HEK293T (cell line): ENCODE measurements around the gene LSR.
"Not testable (repeated sequence)": the region's sequence is repeated elsewhere in the genome, so short reads cannot be mapped to it uniquely, and the experiment has no call there.

Experiments
- CTCF ChIA-PET: fragments of 350-600 bp; formaldehyde crosslinking; extraction: SDS; loops from one replicate; lab custom pipeline; 2021; ENCODE audit warnings: antibody characterized with exemption, inconsistent platforms; lab: Yijun Ruan, JAX
- POLR2A ChIA-PET: fragments of 350-600 bp; formaldehyde crosslinking; extraction: SDS; loops from one replicate; lab custom pipeline; 2020; ENCODE audit warnings: antibody characterized with exemption, inconsistent platforms; lab: Yijun Ruan, JAX
- DNase-seq: peaks from one replicate; pipeline ENCODE4 v3.0.0; 2012; ENCODE audit warnings: mixed read lengths; ENCODE audit errors: extremely low spot score
- ARNT ChIP-seq: fragments of 450-650 bp; IDR thresholded peaks from 2 replicates; pipeline ENCODE4 v1.6.1; 2017; ENCODE audit warnings: mild to moderate bottlenecking
- BHLHE40 ChIP-seq: fragments of 450-650 bp; IDR thresholded peaks from 2 replicates; pipeline ENCODE4 v1.6.1; 2016; ENCODE audit warnings: mild to moderate bottlenecking, moderate library complexity, borderline replicate concordance
- CTBP1 ChIP-seq: fragments of 450-650 bp; IDR thresholded peaks from 2 replicates; pipeline ENCODE4 v1.6.1; 2016; ENCODE audit warnings: borderline replicate concordance
- ELF4 ChIP-seq: fragments of 450-650 bp; IDR thresholded peaks from 2 replicates; pipeline ENCODE4 v1.6.1; 2017; ENCODE audit warnings: antibody characterized with exemption
- FOXA1 ChIP-seq: fragments of 450-650 bp; IDR thresholded peaks from 2 replicates; pipeline ENCODE4 v1.6.1; 2016; ENCODE audit warnings: mild to moderate bottlenecking
- FOXK2 ChIP-seq: fragments of 450-650 bp; IDR thresholded peaks from 2 replicates; pipeline ENCODE4 v1.6.1; 2016; ENCODE audit warnings: mild to moderate bottlenecking
- FOXM1 ChIP-seq: fragments of 450-650 bp; IDR thresholded peaks from 2 replicates; pipeline ENCODE4 v1.6.1; 2017; ENCODE audit warnings: mild to moderate bottlenecking, borderline replicate concordance
- HDGF ChIP-seq: fragments of 450-650 bp; IDR thresholded peaks from 2 replicates; pipeline ENCODE4 v1.6.1; 2017; ENCODE audit warnings: antibody characterized with exemption, borderline replicate concordance
- L3MBTL2 ChIP-seq: fragments of 450-650 bp; conservative IDR thresholded peaks from 2 replicates; pipeline ENCODE4 v1.6.1; 2016; ENCODE audit warnings: mild to moderate bottlenecking
- LEF1 ChIP-seq: fragments of 450-650 bp; IDR thresholded peaks from 2 replicates; pipeline ENCODE4 v1.6.1; 2017; ENCODE audit warnings: mild to moderate bottlenecking, borderline replicate concordance
- NFRKB ChIP-seq: fragments of 450-650 bp; IDR thresholded peaks from 2 replicates; pipeline ENCODE4 v1.6.1; 2016; ENCODE audit warnings: mild to moderate bottlenecking, moderate library complexity
- PKNOX1 ChIP-seq: fragments of 450-650 bp; IDR thresholded peaks from 2 replicates; pipeline ENCODE4 v1.6.1; 2016
- SP1 ChIP-seq: fragments of 450-650 bp; IDR thresholded peaks from 2 replicates; pipeline ENCODE4 v1.6.1; 2017
- SUZ12 ChIP-seq: fragments of 450-650 bp; IDR thresholded peaks from 2 replicates; pipeline ENCODE4 v1.6.1; 2016; ENCODE audit warnings: mild to moderate bottlenecking
- TARDBP ChIP-seq: fragments of 450-650 bp; IDR thresholded peaks from 2 replicates; pipeline ENCODE4 v1.6.1; 2016
- ZNF384 ChIP-seq: fragments of 450-650 bp; IDR thresholded peaks from 2 replicates; pipeline ENCODE4 v1.6.1; 2016

Gene LSR

DNA sequence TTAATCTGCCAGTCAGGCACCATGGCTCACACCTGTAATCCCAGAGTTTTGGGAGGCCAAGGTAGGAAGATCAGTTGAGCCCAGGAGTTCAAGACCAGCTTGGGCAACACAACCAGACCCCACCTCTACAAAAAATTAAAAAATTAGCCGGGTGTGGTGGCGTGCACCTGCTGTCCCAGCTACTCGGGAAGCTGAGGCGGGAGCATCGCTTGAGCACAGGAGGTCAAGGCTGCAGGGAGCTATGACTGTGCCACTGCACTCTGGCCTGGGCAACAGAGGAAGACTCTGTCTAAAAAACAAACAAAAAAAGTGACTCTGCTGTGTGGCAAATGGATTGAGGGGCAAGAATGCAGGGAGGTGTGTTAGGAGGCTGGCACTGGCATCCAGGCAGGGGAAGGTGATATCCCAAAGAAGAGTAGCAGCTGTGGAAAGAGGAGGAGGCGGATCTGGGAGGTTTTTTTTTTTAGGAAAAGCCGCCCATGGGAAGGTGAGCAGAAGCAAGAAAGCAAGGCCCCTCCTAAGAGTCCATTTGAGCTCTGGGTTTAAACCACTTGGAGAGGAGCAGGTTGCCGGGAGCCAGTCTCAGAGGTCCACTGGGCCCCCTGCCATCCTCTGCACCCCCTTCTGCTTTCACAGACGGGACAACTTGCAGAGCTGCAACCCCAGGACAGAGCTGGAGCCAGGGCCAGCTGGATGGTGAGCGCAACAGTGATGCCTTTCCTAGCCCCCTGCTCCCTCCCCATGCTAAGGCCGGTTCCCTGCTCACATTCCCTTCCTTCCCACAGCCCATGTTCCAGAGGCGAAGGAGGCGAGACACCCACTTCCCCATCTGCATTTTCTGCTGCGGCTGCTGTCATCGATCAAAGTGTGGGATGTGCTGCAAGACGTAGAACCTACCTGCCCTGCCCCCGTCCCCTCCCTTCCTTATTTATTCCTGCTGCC lies 35.6 kb downstream of the LSR start:
- DNase-seq = no peak
- CTCF ChIA-PET = no interaction called here
- no peak for TF ChIP-seq FOXM1
- no peak for TF ChIP-seq SP1
- TF ChIP-seq SUZ12 = no peak
- no peak for TF ChIP-seq TARDBP
- TF ChIP-seq NFRKB = no peak
- TF ChIP-seq ARNT = no peak
- no peak for TF ChIP-seq CTBP1
- no peak for TF ChIP-seq L3MBTL2
- no peak for TF ChIP-seq HDGF
- POLR2A ChIA-PET = interaction anchor here (0.7 kb wide), 1 partner anchor 116 kb away, joined by 3 read pairs; no protein-coding TSS in a partner anchor

- CTCF ChIA-PET = interaction anchor here (0.8 kb wide), 1 partner anchor 68 kb away, joined by 3 read pairs; no protein-coding TSS in a partner anchor
- POLR2A ChIA-PET = interaction anchor here (0.7 kb wide), 1 partner anchor 116 kb away, joined by 3 read pairs; no protein-coding TSS in a partner anchor
- no peak for DNase-seq
- TF ChIP-seq BHLHE40 (no peak), FOXA1 (no peak), SP1 (no peak), NFRKB (no peak), FOXK2 (no peak), SUZ12 (no peak), CTBP1 (no peak), L3MBTL2 (no peak), TARDBP (no peak)
Observed at GRCh38 chr19:35285095-35285449, 36.3 kb downstream of the LSR start.

DNA sequence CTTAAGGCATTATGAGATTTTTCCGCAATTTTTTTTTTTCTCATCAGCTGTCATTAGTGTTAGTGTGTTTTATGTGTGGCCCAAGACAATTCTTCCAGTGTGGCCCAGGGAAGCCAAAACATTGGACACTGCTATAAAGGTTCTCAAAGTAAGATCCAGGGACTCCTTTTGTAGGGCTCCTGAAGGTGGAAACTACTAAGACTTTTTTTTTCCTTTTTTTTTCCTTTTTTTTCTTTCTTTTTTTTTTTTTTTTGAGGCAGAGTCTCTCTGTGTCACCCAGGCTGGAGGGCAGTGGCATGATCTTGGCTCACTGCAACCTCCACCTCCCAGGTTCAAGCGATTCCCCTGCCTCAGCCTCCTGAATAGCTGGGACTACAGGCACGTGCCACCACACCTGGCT lies 36.7 kb downstream of the LSR start:
- CTCF ChIA-PET = interaction anchor here (0.8 kb wide), 1 partner anchor 68 kb away, joined by 3 read pairs; no protein-coding TSS in a partner anchor
- POLR2A ChIA-PET = interaction anchor here (0.7 kb wide), 1 partner anchor 117 kb away, joined by 3 read pairs; no protein-coding TSS in a partner anchor
- DNase-seq = not testable (repeated sequence)

- CTCF ChIA-PET, POLR2A ChIA-PET, DNase-seq: not testable (repeated sequence)
Observed at GRCh38 chr19:35286101-35286500, 37.3 kb downstream of the LSR start.

GRCh38 chr19:35287713-35288112 lies 38.9 kb downstream of the LSR start:
- CTCF ChIA-PET = no interaction called here
- POLR2A ChIA-PET = no interaction called here

DNA sequence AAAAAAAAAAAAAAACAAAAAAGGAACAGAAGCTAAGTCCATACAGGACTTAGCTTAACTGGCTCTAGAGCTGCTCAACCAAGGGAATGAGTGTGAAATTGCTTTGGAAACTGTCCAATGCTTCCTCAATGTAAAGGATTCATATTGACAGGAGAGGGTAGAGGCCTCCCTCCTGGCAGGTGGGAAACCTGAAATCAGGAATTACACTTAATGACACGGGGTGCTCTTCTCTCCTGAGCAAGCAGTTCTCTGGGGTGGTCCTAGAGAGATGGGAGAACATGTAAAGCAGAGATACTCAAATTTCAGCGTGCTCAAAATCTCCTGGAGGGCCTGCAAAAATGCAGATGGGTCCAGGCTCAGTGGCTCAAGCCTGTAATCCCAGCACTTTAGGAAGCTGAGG lies 39.5 kb downstream of the LSR start:
- TF ChIP-seq SP1 (no peak), ARNT (no peak), SUZ12 (no peak), ELF4 (no peak), PKNOX1 (no peak), BHLHE40 (no peak), TARDBP (no peak), FOXA1 (no peak), HDGF (no peak), L3MBTL2 (no peak), FOXM1 (no peak), ZNF384 (no peak), CTBP1 (no peak)
- CTCF ChIA-PET = no interaction called here

More at GRCh38 chr19:35287713-35288112, 38.9 kb downstream of the LSR start:
- DNase-seq = no peak
- TF ChIP-seq HDGF = no peak
- TF ChIP-seq CTBP1 = no peak
- no peak for TF ChIP-seq FOXM1
- no peak for TF ChIP-seq SP1
- TF ChIP-seq FOXA1 = no peak
- no peak for TF ChIP-seq L3MBTL2
- no peak for TF ChIP-seq ARNT
- no peak for TF ChIP-seq ZNF384
- no peak for TF ChIP-seq SUZ12
- TF ChIP-seq BHLHE40 = no peak
- no peak for TF ChIP-seq LEF1
- TF ChIP-seq TARDBP = no peak
- no peak for TF ChIP-seq NFRKB
- TF ChIP-seq PKNOX1 = no peak

DNA sequence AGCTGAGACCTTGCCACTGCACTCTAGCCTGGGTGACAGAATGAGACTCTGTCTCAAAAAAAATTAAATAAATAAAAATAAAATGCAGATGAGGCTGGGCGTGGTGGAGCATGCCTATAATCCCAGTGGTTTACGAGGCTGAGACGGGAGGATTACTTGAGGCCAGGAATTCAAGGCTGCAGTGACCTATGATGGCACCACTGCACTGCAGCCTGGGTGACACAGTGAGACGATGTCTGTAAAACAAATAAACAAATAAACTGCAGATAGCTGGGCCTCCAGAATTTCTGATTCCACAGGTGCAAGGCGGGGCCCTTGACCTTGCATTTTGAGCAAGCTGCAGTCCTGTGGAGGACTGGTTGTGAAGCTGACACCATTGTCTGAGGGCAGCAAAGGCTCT lies 40.1 kb downstream of the LSR start:
- CTCF ChIA-PET = no interaction called here
- no peak for TF ChIP-seq NFRKB
- TF ChIP-seq FOXA1 = no peak
- no peak for TF ChIP-seq SUZ12
- TF ChIP-seq TARDBP = no peak
- TF ChIP-seq BHLHE40 = no peak
- TF ChIP-seq PKNOX1 = no peak
- no peak for TF ChIP-seq ELF4
- no peak for TF ChIP-seq FOXM1
- TF ChIP-seq HDGF = no peak
- no peak for TF ChIP-seq CTBP1
- no peak for TF ChIP-seq SP1
- POLR2A ChIA-PET = interaction anchor here (0.6 kb wide), 1 partner anchor 19 kb away, joined by 3 read pairs; no protein-coding TSS in a partner anchor
- DNase-seq = no peak

More for the DNA sequence above, 39.5 kb downstream of the LSR start:
- POLR2A ChIA-PET = no interaction called here
- DNase-seq = no peak
